ENCODE data around the gene EIF4G3. TPM values are rescaled to one million over a fixed set of nuclear protein-coding genes. Genes with fewer than 3 reads are reported as not detected.

The EIF4G3 gene
- total and polyA plus RNA-seq, 9 of the 15 experiments (the other 6 are each of a cell fraction or from before 2014, with no cell fraction given), result 6.7 to 40.5 (median 32.1) TPM

GRCh38 chr1:21022279-21023040 is 154.2 kb downstream of the EIF4G3 start (continued):
- TF ChIP-seq MYBL2 (IDR thresholded peaks at IDR 0.05; ENCODE audit: low read depth) (no peak), MYBL2 (CRISPR knock-in tag; IDR thresholded peaks at IDR 0.05; ENCODE audit: borderline replicate concordance) (no peak), ZBTB12 (CRISPR knock-in tag; IDR thresholded peaks at IDR 0.05) (peak; percentile 46; the same call in 1 of the 2 replicates), MEIS2 (IDR thresholded peaks at IDR 0.05; ENCODE audit: partially characterized antibody) (peak; percentile 99), ZEB2 (IDR thresholded peaks at IDR 0.05) (peak; percentile 89), ZNF583 (CRISPR knock-in tag; IDR thresholded peaks at IDR 0.05) (peak; percentile 57; the same call in 1 of the 2 replicates), CEBPZ (IDR thresholded peaks at IDR 0.05; ENCODE audit: borderline replicate concordance, low read depth, low read length) (no peak), ZBTB34 (CRISPR knock-in tag; IDR thresholded peaks at IDR 0.05) (no peak), XRCC3 (IDR thresholded peaks at IDR 0.05) (no peak), TAF1 (IDR thresholded peaks at IDR 0.05; ENCODE audit: control insufficient read depth, extremely low read depth, insufficient read depth, low read length, severe bottlenecking) (no peak), CTBP1 (IDR thresholded peaks at IDR 0.05; ENCODE audit: borderline replicate concordance) (peak; percentile 55), GATAD2A (IDR thresholded peaks at IDR 0.05) (peak; percentile 68; the same call in 1 of the 2 replicates), CBX1 (IDR thresholded peaks at IDR 0.05; ENCODE audit: low read depth) (no peak), ESRRA (IDR thresholded peaks at IDR 0.05; ENCODE audit: borderline replicate concordance, low read depth) (peak; percentile 54), OTX1 (CRISPR knock-in tag; IDR thresholded peaks at IDR 0.05) (peak; percentile 73; the same call in 1 of the 2 replicates), PRDM10 (IDR thresholded peaks at IDR 0.05; ENCODE audit: partially characterized antibody) (peak; percentile 66), ZBED1 (IDR thresholded peaks at IDR 0.05) (no peak), PRMT5 (CRISPR knock-in tag; IDR thresholded peaks at IDR 0.05) (no peak), YBX1 (IDR thresholded peaks at IDR 0.05) (no peak), EP300 (IDR thresholded peaks at IDR 0.05; ENCODE audit: low read length) (peak; percentile 87)

All from K562 (cell line).